ENCODE measurements around the gene IMMT.

The IMMT gene

DNA sequence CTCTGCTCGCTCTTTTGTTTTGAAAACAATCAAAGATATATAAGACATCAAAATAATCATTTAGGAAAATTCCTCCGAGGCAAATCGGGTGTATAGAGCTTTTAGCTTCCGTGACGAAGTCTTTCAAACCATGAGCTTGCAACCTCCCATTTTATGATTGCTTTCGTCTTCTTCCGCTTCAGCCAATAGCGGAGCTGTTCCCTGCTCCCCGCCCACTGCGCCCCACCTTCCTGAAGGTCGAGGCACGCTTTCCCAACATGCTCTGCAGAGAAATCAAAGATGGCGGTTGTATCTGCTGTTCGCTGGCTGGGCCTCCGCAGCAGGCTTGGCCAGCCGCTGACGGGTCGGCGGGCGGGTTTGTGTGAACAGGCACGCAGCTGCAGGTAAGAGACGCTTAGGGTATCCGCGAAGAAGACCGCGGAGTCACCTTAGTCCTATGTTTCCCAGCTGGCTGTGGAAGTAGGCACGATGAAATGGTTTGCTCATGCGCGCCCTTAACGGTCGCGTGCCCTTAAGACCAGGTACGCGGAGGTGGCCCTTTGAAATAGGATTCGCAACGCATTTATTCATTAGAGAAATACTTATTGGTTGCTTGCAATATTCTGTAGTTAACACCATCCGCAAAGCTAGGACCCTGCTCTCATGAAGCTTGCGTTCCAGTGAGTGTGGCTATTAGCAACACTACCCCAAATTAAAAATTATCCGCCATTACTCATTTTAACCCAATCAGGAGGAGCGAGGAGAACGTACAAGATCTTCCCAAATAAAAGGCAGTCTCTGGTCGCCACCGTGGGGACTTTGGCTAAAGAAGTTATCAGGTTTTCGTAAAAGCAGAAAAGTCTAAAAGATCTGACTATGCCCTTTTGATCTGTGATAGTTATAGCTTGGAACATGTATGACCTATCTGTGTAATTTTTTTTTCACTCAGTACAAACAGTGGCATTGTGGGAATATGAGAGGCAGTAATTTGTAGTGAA, 89.0 kb downstream of the IMMT start, which contains the start of gene PTCD3:
TSS of gene PTCD3 (plus strand) at position 267 of the 977 bp plus-strand sequence. CDS start at position 280, 13 bp downstream.
- TF ChIP-seq, protein P1, sequence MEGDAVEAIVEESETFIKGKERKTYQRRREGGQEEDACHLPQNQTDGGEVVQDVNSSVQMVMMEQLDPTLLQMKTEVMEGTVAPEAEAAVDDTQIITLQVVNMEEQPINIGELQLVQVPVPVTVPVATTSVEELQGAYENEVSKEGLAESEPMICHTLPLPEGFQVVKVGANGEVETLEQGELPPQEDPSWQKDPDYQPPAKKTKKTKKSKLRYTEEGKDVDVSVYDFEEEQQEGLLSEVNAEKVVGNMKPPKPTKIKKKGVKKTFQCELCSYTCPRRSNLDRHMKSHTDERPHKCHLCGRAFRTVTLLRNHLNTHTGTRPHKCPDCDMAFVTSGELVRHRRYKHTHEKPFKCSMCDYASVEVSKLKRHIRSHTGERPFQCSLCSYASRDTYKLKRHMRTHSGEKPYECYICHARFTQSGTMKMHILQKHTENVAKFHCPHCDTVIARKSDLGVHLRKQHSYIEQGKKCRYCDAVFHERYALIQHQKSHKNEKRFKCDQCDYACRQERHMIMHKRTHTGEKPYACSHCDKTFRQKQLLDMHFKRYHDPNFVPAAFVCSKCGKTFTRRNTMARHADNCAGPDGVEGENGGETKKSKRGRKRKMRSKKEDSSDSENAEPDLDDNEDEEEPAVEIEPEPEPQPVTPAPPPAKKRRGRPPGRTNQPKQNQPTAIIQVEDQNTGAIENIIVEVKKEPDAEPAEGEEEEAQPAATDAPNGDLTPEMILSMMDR (IDR thresholded peaks at IDR 0.05; ENCODE audit: insufficient read depth, low read depth, low read length, missing control alignments), result no peak
- peak; percentile 98 for DNase-seq (ENCODE audit: low read depth)
- peak within 1 kb of the TSS; percentile 69 for H3K4me3 ChIP-seq (ENCODE audit: low read length)

DNA sequence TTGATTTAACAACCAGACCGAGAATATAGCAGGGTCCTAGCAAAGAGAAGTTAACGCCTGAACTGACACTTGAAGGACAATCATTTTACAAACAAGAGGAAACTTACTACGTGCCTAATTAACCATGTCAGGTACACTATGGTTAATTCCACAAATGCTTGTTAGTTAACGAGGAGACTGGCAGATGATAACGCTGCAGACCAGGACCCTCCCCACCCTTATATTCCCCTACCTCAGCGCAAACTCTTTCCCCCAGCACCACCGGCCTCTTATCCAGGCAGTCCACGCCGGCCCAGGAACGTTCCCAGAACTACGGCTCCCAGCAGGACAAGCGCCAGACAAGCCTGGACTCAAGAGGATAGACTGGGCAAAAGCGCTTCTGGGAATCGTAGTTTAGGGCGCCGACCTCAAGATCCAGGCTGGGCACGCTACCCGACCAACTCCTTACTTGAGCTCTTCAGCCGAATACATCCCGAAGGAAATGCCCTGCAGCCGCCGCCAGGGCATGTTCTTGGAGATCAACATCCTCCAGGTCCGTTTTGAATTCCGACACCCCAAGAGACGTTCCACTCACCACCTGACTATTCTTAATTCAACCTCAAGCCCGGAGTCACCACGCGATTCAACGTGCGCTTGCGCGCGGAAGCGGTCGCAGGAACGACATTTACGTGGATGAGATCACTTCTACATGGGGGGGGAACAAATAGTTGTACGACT, 89.9 kb downstream of the IMMT start, which contains the start of gene POLR1A:
TSS of gene POLR1A (minus strand) at position 635 of the 717 bp plus-strand sequence. CDS start at position 525, 110 bp downstream.
- peak; percentile 95 for DNase-seq (ENCODE audit: low read depth)
- TF ChIP-seq, protein P1 (IDR thresholded peaks at IDR 0.05; ENCODE audit: insufficient read depth, low read depth, low read length, missing control alignments), result peak; percentile 17
- H3K4me3 ChIP-seq (ENCODE audit: low read length), result peak within 1 kb of the TSS; percentile 69

DNA sequence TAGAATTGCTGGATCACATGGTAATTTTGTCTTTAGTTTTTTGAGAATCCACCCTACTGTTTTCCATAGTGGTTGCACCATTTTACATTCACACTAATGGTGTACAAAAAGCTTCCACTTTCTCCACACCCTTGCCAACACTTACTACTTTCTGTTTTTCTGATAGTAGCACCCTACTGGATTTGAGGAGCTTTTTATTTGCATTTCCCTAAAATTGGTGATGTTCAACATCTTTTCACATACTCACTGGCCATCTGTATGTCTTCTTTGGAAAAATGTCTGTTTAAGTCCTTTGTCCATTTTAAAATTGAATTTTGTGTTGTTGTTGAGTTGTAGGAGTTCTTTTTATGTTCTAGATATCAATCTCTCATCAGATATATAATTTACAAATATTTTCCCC, 93.1 kb downstream of the IMMT start:
- no peak for DNase-seq (ENCODE audit: low read depth)
- TF ChIP-seq, protein P1 (IDR thresholded peaks at IDR 0.05; ENCODE audit: insufficient read depth, low read depth, low read length, missing control alignments), result no peak
- no peak overlapping the region for H3K4me3 ChIP-seq (ENCODE audit: low read length)

DNA sequence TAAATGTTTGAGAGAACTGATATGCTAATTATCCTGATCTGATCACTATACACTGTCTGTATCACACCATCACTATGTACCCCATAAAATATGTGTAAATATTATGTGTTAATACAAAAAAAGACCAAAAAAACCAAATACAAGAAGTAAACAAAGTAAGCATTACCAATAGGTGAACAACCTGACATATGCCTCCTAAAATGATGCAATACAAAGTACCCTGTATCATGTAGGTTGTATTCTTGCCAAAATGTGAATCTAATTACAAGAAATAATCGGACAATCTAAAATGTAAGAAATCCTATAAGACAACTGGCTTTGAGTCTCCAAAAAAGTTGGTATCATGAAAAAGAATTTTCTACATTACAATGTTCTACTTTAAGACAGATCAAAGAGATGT, 97.3 kb downstream of the IMMT start:
- TF ChIP-seq, protein P1 (IDR thresholded peaks at IDR 0.05; ENCODE audit: insufficient read depth, low read depth, low read length, missing control alignments), result no peak
- H3K4me3 ChIP-seq (ENCODE audit: low read length), result no peak overlapping the region

DNA sequence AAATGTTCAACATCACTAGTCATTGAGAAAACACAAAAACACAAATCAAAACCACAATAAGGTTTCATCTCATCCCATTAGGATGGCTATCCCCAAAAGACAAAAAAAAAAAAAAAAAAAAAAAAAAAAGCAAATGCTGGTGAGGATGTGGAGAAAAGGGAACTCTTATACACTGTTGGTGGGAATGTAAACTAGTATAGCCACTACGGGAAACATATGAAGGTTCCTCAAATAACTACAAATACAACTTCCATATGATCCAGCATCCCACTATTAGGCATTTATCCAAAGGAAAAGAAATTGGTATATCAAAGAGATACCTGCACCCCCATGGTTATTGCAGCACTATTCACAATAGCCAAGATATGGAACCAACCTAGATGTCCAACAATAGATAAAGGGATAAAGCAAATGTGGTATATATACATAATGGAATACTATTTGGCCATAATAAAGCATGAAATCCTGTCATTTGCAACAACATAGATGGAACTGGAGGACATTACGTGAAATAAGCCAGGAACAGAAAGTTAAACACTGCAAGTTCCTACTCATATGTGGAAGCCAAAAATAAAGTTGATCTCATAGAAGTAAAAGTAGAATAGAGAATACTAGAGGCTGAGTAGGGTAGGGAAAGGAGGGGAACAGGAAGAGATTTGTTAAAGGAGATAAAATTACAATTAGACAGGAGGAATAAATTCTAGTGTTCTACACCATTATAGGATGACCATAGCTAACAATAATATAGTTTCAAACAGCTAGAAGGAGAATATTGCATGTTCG, 98.0 kb downstream of the IMMT start:
- H3K4me3 ChIP-seq (ENCODE audit: low read length), result no peak overlapping the region
- no peak for DNase-seq (ENCODE audit: low read depth)
- TF ChIP-seq, protein P1 (IDR thresholded peaks at IDR 0.05; ENCODE audit: insufficient read depth, low read depth, low read length, missing control alignments), result no peak

More for the DNA sequence above, 97.3 kb downstream of the IMMT start:
- DNase-seq (ENCODE audit: low read depth), result no peak

DNA sequence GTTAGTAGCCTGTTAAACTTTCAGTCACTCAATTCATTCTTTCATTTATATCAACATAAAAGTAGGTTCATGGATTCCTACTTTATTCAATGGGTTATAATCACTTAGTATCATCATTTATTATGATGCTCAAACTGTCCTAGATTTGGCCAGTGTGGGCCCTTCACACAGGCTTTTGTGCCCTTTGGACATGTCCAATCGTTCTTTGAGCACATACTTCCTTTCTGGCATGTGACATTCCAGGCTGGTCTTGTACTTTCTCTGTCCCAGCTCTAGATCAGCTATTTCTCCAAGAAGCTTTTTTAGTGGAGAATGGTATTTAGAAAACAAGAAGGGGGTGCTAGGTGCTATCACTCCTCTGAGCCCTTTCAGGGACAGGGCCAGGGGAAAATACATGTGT, 101.0 kb downstream of the IMMT start:
- no peak overlapping the region for H3K4me3 ChIP-seq (ENCODE audit: low read length)
- no peak for DNase-seq (ENCODE audit: low read depth)
- TF ChIP-seq, protein P1 (IDR thresholded peaks at IDR 0.05; ENCODE audit: insufficient read depth, low read depth, low read length, missing control alignments), result no peak

Data from epithelial cell of esophagus (primary cell).